Measurements from ENCODE around the gene PDIK1L. TPM values are rescaled to one million over a fixed set of nuclear protein-coding genes. Genes with fewer than 3 reads are reported as not detected.

PDIK1L gene
- total and polyA plus RNA-seq, 2 of the 8 experiments (the other 6 are each of a cell fraction or from before 2014, with no cell fraction given) = 0.95 to 4.5 TPM

DNA sequence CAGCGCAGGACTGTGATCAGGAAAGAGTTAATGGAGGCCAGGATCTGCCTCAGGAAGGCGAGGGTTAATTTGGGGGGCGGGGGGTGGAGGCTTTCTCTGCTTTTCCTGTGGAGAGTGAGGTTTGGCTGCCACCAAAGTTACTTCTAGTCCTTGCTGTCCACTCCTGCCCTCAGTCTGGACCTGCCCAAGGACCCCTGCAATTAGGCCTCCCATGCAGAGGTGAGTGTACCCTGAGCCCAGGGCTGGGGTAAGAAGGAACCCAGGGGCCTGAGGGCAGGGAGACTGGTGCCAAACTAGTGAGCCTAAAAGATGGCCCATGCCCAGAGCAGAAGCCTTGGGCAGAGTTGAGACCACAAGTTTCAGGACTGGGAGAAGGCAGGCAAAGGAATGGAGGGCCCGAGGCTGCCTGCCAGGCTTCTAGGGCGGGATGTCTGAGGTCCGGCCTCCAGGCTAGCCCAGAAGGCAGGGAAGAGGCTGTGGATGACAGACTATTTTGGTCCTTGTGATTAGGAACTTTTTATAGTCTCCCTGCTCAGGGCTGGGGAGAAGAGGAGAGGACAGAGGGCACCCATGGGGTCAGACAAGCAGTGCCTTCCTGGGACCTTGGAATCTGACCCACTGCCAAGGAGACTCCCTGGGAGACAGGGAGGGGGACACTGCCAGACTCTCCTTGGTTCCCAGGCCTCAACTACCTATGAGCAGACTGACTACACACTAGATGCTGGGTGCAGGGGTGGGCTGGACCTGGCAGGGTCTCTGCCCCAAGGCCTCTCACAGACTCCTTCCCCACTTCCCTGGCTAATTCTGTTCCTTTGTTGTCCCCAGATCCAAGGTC is 47.5 kb downstream of the PDIK1L start, which contains the start of gene FAM110D:
TSS of gene FAM110D (plus strand) at position 172 of the 835 bp plus-strand sequence. CDS start 2,213 bp downstream, outside the sequence.
- ChIA-PET POLR2A (ENCODE audit: partially characterized antibody) (interaction anchor here (0.5 to 2.4 kb wide), 2 partner anchors 11 to 937 kb away, joined by 3 to 5 read pairs; partner anchors contain the start of gene ZNF593), CTCF (ENCODE audit: partially characterized antibody) (interaction anchor here (1.4 to 6.0 kb wide), 3 partner anchors 10 to 16 kb away, joined by 4 to 47 read pairs (median 32); partner anchors contain the start of genes C1orf232 and ZNF593)
- Histone ChIP-seq H2BK15ac (ENCODE audit: low read length) (0 out of 2 replicates have a peak within 1 kb of the TSS, but pooled peaks have one; percentile 92), H4K8ac (ENCODE audit: extremely low read depth, insufficient read depth, low read length) (no peak within 1 kb of the TSS), H3K18ac (ENCODE audit: extremely low read depth, low read length) (peak within 1 kb of the TSS; percentile 24), H3K79me1 (ENCODE audit: low read depth, low read length) (no peaks in the 10 kb centered on the region), H3K23me2 (ENCODE audit: low read depth, low read length) (peaks cover 13% of the 10 kb centered on the region), H2BK5ac (ENCODE audit: low read depth, low read length) (peak within 1 kb of the TSS; percentile 66; the same call in 1 of the 2 replicates), H2BK120ac (replicated peaks; ENCODE audit: low read depth, low read length) (no peak within 1 kb of the TSS), H3K27me3 (replicated peaks in 1 of 4; ENCODE audit: control insufficient read depth in 3 of 4, extremely low read depth in 1 of 4, insufficient read depth in 3 of 4, low read length in 3 of 4) (peaks cover 49 to 95% (median 88%) of the 10 kb centered on the region in 4 experiments), H3K23ac (ENCODE audit: insufficient read length) (no peak within 1 kb of the TSS), H3K4me1 (replicated peaks in 1 of 4; ENCODE audit: control insufficient read depth in 3 of 4, insufficient read depth in 4 of 4, low read length in 3 of 4) (peaks cover 14 to 57% (median 30%) of the 10 kb centered on the region in 4 experiments), H3K9ac (replicated peaks in 1 of 4; ENCODE audit: extremely low read depth in 1 of 4, low read depth in 3 of 4, low read length in 3 of 4) (no peak within 1 kb of the TSS), H3K36me3 (ENCODE audit: control insufficient read depth in 2 of 4, insufficient read depth in 4 of 4, low read length in 3 of 4) (no peaks in the 10 kb centered on the region), H4K91ac (replicated peaks; ENCODE audit: insufficient read length, low read length) (no peak within 1 kb of the TSS), H3K4me3 (ENCODE audit: extremely low read depth in 1 of 4, insufficient read depth in 2 of 4, low read depth in 3 of 4, low read length in 4 of 4) (no peak within 1 kb of the TSS; a peak in 1 of 8 replicates), H2BK12ac (ENCODE audit: low read depth, low read length) (no peak within 1 kb of the TSS), H3K56ac (replicated peaks; ENCODE audit: insufficient read length, low read depth, low read length) (no peak within 1 kb of the TSS), H3K4me2 (ENCODE audit: insufficient read depth in 1 of 2, low read depth in 2 of 2, low read length in 2 of 2) (peak within 1 kb of the TSS; percentile 16 to 41; a peak in 3 of 4 replicates), H2AFZ (ENCODE audit: low read length) (no peak within 1 kb of the TSS), H3K14ac (ENCODE audit: insufficient read length) (no peak within 1 kb of the TSS), H3K9me3 (ENCODE audit: insufficient read depth in 2 of 2, low read depth in 1 of 2, low read length in 1 of 2) (no peaks in the 10 kb centered on the region), H3K79me2 (ENCODE audit: control insufficient read depth in 1 of 2, insufficient read depth in 2 of 2, low read length in 2 of 2) (no peaks in the 10 kb centered on the region), H4K5ac (ENCODE audit: insufficient read length, low read depth, low read length) (no peak within 1 kb of the TSS), H2BK20ac (ENCODE audit: low read length) (0 out of 2 replicates have a peak within 1 kb of the TSS, but pooled peaks have one; percentile 6), H3K27ac (ENCODE audit: low read depth, low read length) (no peak within 1 kb of the TSS), H3K4ac (replicated peaks; ENCODE audit: insufficient read length, low read depth, low read length) (no peak within 1 kb of the TSS), H2AK5ac (ENCODE audit: low read depth, low read length) (no peak within 1 kb of the TSS), H4K20me1 (replicated peaks in 1 of 2; ENCODE audit: control insufficient read depth in 1 of 2, insufficient read depth in 2 of 2, low read length in 2 of 2) (peaks cover 13 to 15% of the 10 kb centered on the region in 2 experiments)
- no peak for DNase-seq (ENCODE audit: low read depth in 1 of 2, low spot score in 2 of 2)
- FAIRE-seq = no peak
- TF ChIP-seq SIN3A (conservative IDR thresholded peaks at IDR 0.05 in 1 of 2, IDR thresholded peaks at IDR 0.05 in 1 of 2; ENCODE audit: low read depth in 1 of 2, low read length in 2 of 2) = no peak
- no peak for TF ChIP-seq EZH2 (IDR thresholded peaks at IDR 0.05; ENCODE audit: low read depth, low read length, severe bottlenecking)
- no peak for TF ChIP-seq SRF (IDR thresholded peaks at IDR 0.05; ENCODE audit: low read depth, low read length)
- no peak for TF ChIP-seq SIX5 (IDR thresholded peaks at IDR 0.05; ENCODE audit: low read depth, low read length)
- no peak for TF ChIP-seq TAF1 (IDR thresholded peaks at IDR 0.05; ENCODE audit: low read depth, low read length)
- no peak for TF ChIP-seq CHD1 (IDR thresholded peaks at IDR 0.05; ENCODE audit: low read depth, low read length)
- WGBS, 2 experiments (ENCODE audit: extremely low coverage in 1 of 2, insufficient coverage in 1 of 2, insufficient read length in 1 of 2, insufficient replicate concordance in 2 of 2, low coverage in 1 of 2, low lambda C conversion rate in 2 of 2, missing lambda C conversion rate in 1 of 2) = 52% methylated on average over 6 of the region's 6 CpGs; no CpG with 5 or more reads in 1 of the 2 experiments
